ENCODE results near the gene KRT3.
"Not testable (repeated sequence)": the region's sequence is repeated elsewhere in the genome, so short reads cannot be mapped to it uniquely, and the experiment has no call there.

Gene KRT3

GRCh38 chr12:52796839-52797528, 1.1 kb upstream of the KRT3 start:
- H3K4me1 ChIP-seq, result peaks cover 0 to 10% (median 0%) of the 10 kb centered on the region in 10 experiments; a peak in 6 of 20 replicates
- no peaks in the 10 kb centered on the region for H3K9me3 ChIP-seq (replicated peaks in 1 of 11)
- H3K27ac ChIP-seq, result no peak overlapping the region
- no peaks in the 10 kb centered on the region for H3K27me3 ChIP-seq
- no peaks in the 10 kb centered on the region for H3K36me3 ChIP-seq
- no peak overlapping the region for H3K4me2 ChIP-seq
- TF ChIP-seq Cebpa-rat (IDR thresholded peaks at IDR 0.05), result no peak
- H3K9ac ChIP-seq, result no peak overlapping the region
- H4K20me1 ChIP-seq, result no peaks in the 10 kb centered on the region
- no peak overlapping the region for H3K4me3 ChIP-seq

- Histone ChIP-seq H3K27me3 (no peaks in the 10 kb centered on the region), H4K20me1 (no peaks in the 10 kb centered on the region), H3K27ac (no peak overlapping the region), H3K9me3 (replicated peaks in 1 of 11) (no peaks in the 10 kb centered on the region), H3K4me1 (peaks cover 0 to 10% (median 0%) of the 10 kb centered on the region in 10 experiments; a peak in 6 of 20 replicates), H3K36me3 (no peaks in the 10 kb centered on the region), H3K4me3 (no peak overlapping the region), H3K4me2 (no peak overlapping the region), H3K9ac (no peak overlapping the region)
- no peak for TF ChIP-seq Cebpa-rat (IDR thresholded peaks at IDR 0.05)
Observed at GRCh38 chr12:52796429-52796794, 495 bp upstream of the KRT3 start.

GRCh38 chr12:52795332-52795674, 614 bp downstream of the KRT3 start:
- not testable (repeated sequence) for H3K4me2 ChIP-seq; H4K20me1 ChIP-seq; H3K36me3 ChIP-seq; H3K27ac ChIP-seq; H3K27me3 ChIP-seq; H3K9me3 ChIP-seq (replicated peaks in 1 of 11); H3K4me3 ChIP-seq; H3K9ac ChIP-seq
- H3K4me1 ChIP-seq, result peaks cover 0 to 10% (median 0%) of the 10 kb centered on the region in 10 experiments; a peak in 6 of 20 replicates

- Histone ChIP-seq H3K4me1 (peaks cover 0 to 10% (median 0%) of the 10 kb centered on the region in 10 experiments; a peak in 6 of 20 replicates), H4K20me1 (no peaks in the 10 kb centered on the region), H3K9ac (no peak overlapping the region), H3K4me2 (peak overlapping the region in 2 of 11 experiments; percentile 4 to 18; a peak in 2 of 22 replicates), H3K27me3 (no peaks in the 10 kb centered on the region), H3K4me3 (no peak overlapping the region), H3K36me3 (no peaks in the 10 kb centered on the region), H3K27ac (no peak overlapping the region), H3K9me3 (replicated peaks in 1 of 11) (no peaks in the 10 kb centered on the region)
- no peak for TF ChIP-seq Cebpa-rat (IDR thresholded peaks at IDR 0.05)
Observed at GRCh38 chr12:52794479-52795331, 1.2 kb downstream of the KRT3 start.

- Histone ChIP-seq H3K9me3 (replicated peaks in 1 of 11) (no peaks in the 10 kb centered on the region), H3K4me2 (no peak overlapping the region), H3K9ac (no peak overlapping the region), H3K36me3 (no peaks in the 10 kb centered on the region), H3K4me3 (no peak overlapping the region), H4K20me1 (no peaks in the 10 kb centered on the region), H3K27me3 (no peaks in the 10 kb centered on the region), H3K27ac (no peak overlapping the region), H3K4me1 (peaks cover 0 to 10% (median 0%) of the 10 kb centered on the region in 10 experiments; a peak in 6 of 20 replicates)
- no peak for TF ChIP-seq Cebpa-rat (IDR thresholded peaks at IDR 0.05)
Observed at GRCh38 chr12:52792185-52793029, 3.5 kb downstream of the KRT3 start.

GRCh38 chr12:52791271-52792184, 4.4 kb downstream of the KRT3 start:
- TF ChIP-seq Cebpa-rat (IDR thresholded peaks at IDR 0.05), result no peak
- H3K4me3 ChIP-seq, result no peak overlapping the region

GRCh38 chr12:52790427-52791270, 5.3 kb downstream of the KRT3 start:
- H3K9me3 ChIP-seq (replicated peaks in 1 of 11), result no peaks in the 10 kb centered on the region
- no peak for TF ChIP-seq Cebpa-rat (IDR thresholded peaks at IDR 0.05)
- H3K27me3 ChIP-seq, result no peaks in the 10 kb centered on the region
- no peak overlapping the region for H3K27ac ChIP-seq
- H3K4me3 ChIP-seq, result no peak overlapping the region
- H3K9ac ChIP-seq, result no peak overlapping the region
- H4K20me1 ChIP-seq, result no peaks in the 10 kb centered on the region
- H3K4me1 ChIP-seq, result peaks cover 0 to 10% (median 0%) of the 10 kb centered on the region in 10 experiments; a peak in 6 of 20 replicates
- no peaks in the 10 kb centered on the region for H3K36me3 ChIP-seq
- H3K4me2 ChIP-seq, result no peak overlapping the region

More at GRCh38 chr12:52791271-52792184, 4.4 kb downstream of the KRT3 start:
- Histone ChIP-seq H3K36me3 (no peaks in the 10 kb centered on the region), H3K4me1 (peaks cover 0 to 10% (median 0%) of the 10 kb centered on the region in 10 experiments; a peak in 6 of 20 replicates), H3K27ac (no peak overlapping the region), H3K27me3 (no peaks in the 10 kb centered on the region), H3K9me3 (replicated peaks in 1 of 11) (no peaks in the 10 kb centered on the region), H3K4me2 (no peak overlapping the region), H3K9ac (no peak overlapping the region), H4K20me1 (no peaks in the 10 kb centered on the region)
